Gastroesophageal sphincter (tissue), 4 donors: ENCODE results near the gene LRRC26. TPM values are rescaled to one million over a fixed set of nuclear protein-coding genes. Genes with fewer than 3 reads are reported as not detected.

Experiments
- ATAC-seq: fragments of 150-250 bp; one replicate; pipeline ENCODE4 v1.9.1; 2016; ENCODE audit warnings: mild to moderate bottlenecking, moderate library complexity
- H3K27ac ChIP-seq, 4 donors: fragments of 200-600 bp; sonication (generic) in 3 of 4; 1 replicate in 3 of 4; 2 replicates in 1 of 4; pipeline ENCODE4 v1.5.1; 2016 to 2019
- H3K27me3 ChIP-seq: fragments of 200-600 bp; sonication (generic); one replicate; pipeline ENCODE4 v1.5.1; 2019
- H3K36me3 ChIP-seq, 2 donors: fragments of 200-600 bp; sonication (generic); one replicate each; pipeline ENCODE4 v1.5.1; 2019; ENCODE audit warnings: control low read depth in 1 of 2
- H3K4me1 ChIP-seq, 3 donors: fragments of 200-600 bp; sonication (generic); 1 replicate in 2 of 3; 2 replicates in 1 of 3; pipeline ENCODE4 v1.5.1; 2016 to 2019; ENCODE audit warnings: control low read depth in 2 of 3
- H3K4me3 ChIP-seq, 2 donors: fragments of 200-600 bp; sonication (generic); one replicate each; pipeline ENCODE4 v1.5.1; 2019; ENCODE audit warnings: mild to moderate bottlenecking in 1 of 2, moderate library complexity in 1 of 2
- H3K9me3 ChIP-seq, 3 donors: fragments of 200-600 bp; sonication (generic); one replicate each; pipeline ENCODE4 v1.5.1; 2017 to 2019; ENCODE audit warnings: control low read depth in 2 of 3
- CTCF ChIP-seq, 4 experiments: fragments of 200-600 bp in 2 of 4; fragments of 450-650 bp in 2 of 4; sonication (generic) in 1 of 4; IDR thresholded peaks; one replicate each; pipeline ENCODE4 v1.5.1; 2017 to 2019; ENCODE audit warnings: antibody characterized with exemption in 4 of 4, mild to moderate bottlenecking in 2 of 4, moderate library complexity in 2 of 4
- EP300 ChIP-seq: sonication (generic); formaldehyde crosslinking; IDR thresholded peaks from one replicate; pipeline ENCODE4 v1.6.1; 2017; ENCODE audit warnings: antibody characterized with exemption, mild to moderate bottlenecking
- POLR2A ChIP-seq, 2 donors: fragments of 450-650 bp; IDR thresholded peaks; one replicate each; pipeline ENCODE4 v1.6.1; 2017; ENCODE audit warnings: antibody characterized with exemption in 2 of 2, mild to moderate bottlenecking in 2 of 2, moderate library complexity in 1 of 2
- POLR2AphosphoS5 ChIP-seq: sonication (generic); formaldehyde crosslinking; IDR thresholded peaks from one replicate; pipeline ENCODE4 v1.6.1; 2017; ENCODE audit warnings: antibody characterized with exemption
- WGBS, 2 donors: methylation state at CpG; one replicate each; pipeline ENCODE4 v1.1.5; 2018; ENCODE audit warnings: low coverage in 1 of 2; 5-methylcytosine and 5-hydroxymethylcytosine counted together
- total RNA-seq, 4 donors: library from RNA; depleted of rRNA; stranded (reverse); fragments of >200 nt; gene quantifications; one replicate each; pipeline ENCODE4 v1.1.0, GENCODE V29; 2016

Gene LRRC26
- total RNA-seq, 4 donors from 2014 or later = 7.7 TPM; not detected in 3

GRCh38 chr9:137193771-137194170, 23.9 kb upstream of the LRRC26 start:
- H3K4me3 ChIP-seq = no peak overlapping the region
- no peak for ATAC-seq
- H3K4me1 ChIP-seq = peaks cover 6 to 81% (median 20%) of the 10 kb centered on the region in 3 donors
- peaks cover 0 to 26% of the 10 kb centered on the region in 2 donors for H3K36me3 ChIP-seq
- TF ChIP-seq POLR2AphosphoS5 (no peak), EP300 (no peak), POLR2A (IDR thresholded peaks at IDR 0.05) (no peak), CTCF (IDR thresholded peaks at IDR 0.05) (no peak)
- no peaks in the 10 kb centered on the region for H3K9me3 ChIP-seq
- 90% methylated on average over 2 of the region's 14 CpGs; no CpG with 5 or more reads in 1 of the 2 donors for WGBS, 2 donors
- H3K27me3 ChIP-seq = no peaks in the 10 kb centered on the region
- no peak overlapping the region for H3K27ac ChIP-seq

GRCh38 chr9:137192859-137193258, 23.0 kb upstream of the LRRC26 start:
- no peak for ATAC-seq
- WGBS, 2 donors = no CpG with 5 or more reads among the region's 2 CpGs
- TF ChIP-seq EP300 (no peak), POLR2AphosphoS5 (no peak), CTCF (IDR thresholded peaks at IDR 0.05) (no peak), POLR2A (IDR thresholded peaks at IDR 0.05) (no peak)
- Histone ChIP-seq H3K4me1 (peaks cover 6 to 74% (median 14%) of the 10 kb centered on the region in 3 donors), H3K27me3 (no peaks in the 10 kb centered on the region), H3K4me3 (no peak overlapping the region), H3K9me3 (no peaks in the 10 kb centered on the region), H3K36me3 (peaks cover 0 to 26% of the 10 kb centered on the region in 2 donors), H3K27ac (peak overlapping the region in 1 of 4 donors; percentile 14)

DNA sequence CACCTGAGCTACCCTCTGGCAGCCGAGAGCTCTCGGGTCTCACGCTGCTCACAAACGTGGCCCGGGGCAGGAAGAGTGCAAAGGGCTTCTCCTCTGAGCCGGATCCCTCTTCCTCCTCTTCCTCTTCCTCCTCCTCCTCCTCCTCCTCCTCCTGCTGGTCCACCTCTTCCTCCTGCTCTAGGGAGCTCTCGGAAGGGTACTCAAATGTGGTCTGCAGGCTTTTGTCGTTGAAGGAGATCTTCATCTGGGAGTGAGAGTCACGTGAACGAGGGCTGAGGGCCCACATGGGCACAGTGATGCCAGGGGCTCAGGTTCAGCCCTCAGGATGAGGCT, 22.6 kb upstream of the LRRC26 start:
- no peak for ATAC-seq
- Histone ChIP-seq H3K9me3 (no peaks in the 10 kb centered on the region), H3K4me1 (peaks cover 6 to 74% (median 19%) of the 10 kb centered on the region in 3 donors), H3K27me3 (no peaks in the 10 kb centered on the region), H3K27ac (peak overlapping the region in 1 of 4 donors; percentile 14), H3K4me3 (no peak overlapping the region), H3K36me3 (peaks cover 0 to 26% of the 10 kb centered on the region in 2 donors)
- TF ChIP-seq POLR2A (IDR thresholded peaks at IDR 0.05) (no peak), POLR2AphosphoS5 (no peak), EP300 (no peak), CTCF (IDR thresholded peaks at IDR 0.05) (no peak)
- 67 to 69% methylated on average over 1 to 3 of the region's 10 CpGs for WGBS, 2 donors

GRCh38 chr9:137191691-137192447, 22.0 kb upstream of the LRRC26 start:
- ATAC-seq = no peak
- TF ChIP-seq POLR2AphosphoS5 (no peak), POLR2A (IDR thresholded peaks at IDR 0.05) (no peak), EP300 (no peak), CTCF (IDR thresholded peaks at IDR 0.05) (no peak)
- Histone ChIP-seq H3K4me1 (peaks cover 6 to 74% (median 24%) of the 10 kb centered on the region in 3 donors), H3K27me3 (no peaks in the 10 kb centered on the region), H3K4me3 (no peak overlapping the region), H3K9me3 (no peaks in the 10 kb centered on the region), H3K27ac (peak overlapping the region in 2 of 4 donors; percentile 16 to 97), H3K36me3 (peaks cover 0 to 26% of the 10 kb centered on the region in 2 donors)
- no CpG with 5 or more reads among the region's 22 CpGs for WGBS, 2 donors

- Histone ChIP-seq H3K4me1 (peaks cover 6 to 79% (median 30%) of the 10 kb centered on the region in 3 donors), H3K27ac (peak overlapping the region in 3 of 4 donors; percentile 16 to 99 (median 97))
- 70% methylated on average over 3 of the region's 3 CpGs; no CpG with 5 or more reads in 1 of the 2 donors for WGBS, 2 donors
Measured at GRCh38 chr9:137191245-137191644, 21.4 kb upstream of the LRRC26 start.

More at GRCh38 chr9:137191245-137191644, 21.4 kb upstream of the LRRC26 start:
- H3K36me3 ChIP-seq = peaks cover 0 to 29% of the 10 kb centered on the region in 2 donors
- H3K9me3 ChIP-seq = no peaks in the 10 kb centered on the region
- H3K4me3 ChIP-seq = no peak overlapping the region
- no peaks in the 10 kb centered on the region for H3K27me3 ChIP-seq
- no peak for ATAC-seq
- TF ChIP-seq POLR2A (IDR thresholded peaks at IDR 0.05) = no peak
